ENCODE measurements around the gene ASAP3. TPM values are rescaled to one million over a fixed set of nuclear protein-coding genes. Genes with fewer than 3 reads are reported as not detected.

ASAP3 gene
- 10.8 TPM for polyA plus RNA-seq (2012; ENCODE audit: insufficient read depth, insufficient read length)

DNA sequence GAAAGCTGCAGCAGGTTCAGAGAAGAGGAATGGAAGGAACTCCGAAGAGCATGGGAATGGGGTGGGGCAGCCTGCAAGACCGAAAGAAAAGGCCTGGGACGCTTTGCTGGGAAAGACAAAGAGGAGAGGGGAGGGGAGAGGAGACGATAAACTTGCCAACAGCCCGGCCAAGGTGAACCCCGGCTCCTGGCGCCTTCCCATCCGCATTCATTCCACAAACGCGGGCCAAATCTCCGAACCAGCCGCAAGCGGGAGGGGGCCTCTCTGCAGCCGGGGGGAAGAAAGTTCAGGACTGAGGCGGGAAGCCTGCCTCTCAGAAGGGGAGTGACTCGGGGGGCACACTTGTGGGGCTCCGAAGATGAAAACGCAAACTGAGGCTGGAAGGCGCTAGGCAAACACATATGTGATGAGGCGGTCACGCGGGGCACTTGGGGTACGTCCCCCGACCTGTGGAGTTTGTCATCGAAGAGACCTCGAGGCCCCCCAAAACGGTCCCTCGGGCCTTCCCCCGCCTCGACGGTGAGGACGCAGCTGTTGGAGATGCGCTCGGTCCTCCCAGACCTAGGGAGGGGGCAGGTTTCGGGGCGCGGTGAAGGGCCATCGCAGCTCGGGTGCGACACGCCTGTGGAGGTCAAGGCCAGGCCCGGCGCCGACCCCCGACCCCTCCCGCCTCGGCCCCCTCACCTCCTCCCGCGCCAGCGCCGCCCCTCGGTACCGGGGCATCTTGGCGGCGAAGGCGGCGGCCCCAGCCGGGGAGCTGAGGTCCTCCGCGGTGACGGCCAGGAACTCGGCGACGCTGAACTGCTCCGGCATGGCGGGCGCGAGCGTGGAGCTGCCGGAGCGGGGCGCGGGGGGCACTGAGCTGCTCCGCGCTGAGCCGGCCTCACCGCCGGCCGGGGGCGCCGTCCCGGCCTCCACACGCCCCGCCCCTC lies at the start of gene ASAP3:
Gene ASAP3 (minus strand): TSS at position 859 of the 932 bp plus-strand sequence. CDS start 46 bp downstream, at position 813.
- DNase-seq (ENCODE audit: low read depth, low spot score), result peak; percentile 22
- H3K4me3 ChIP-seq (ENCODE audit: low read length), result peak within 1 kb of the TSS; percentile 54

DNA sequence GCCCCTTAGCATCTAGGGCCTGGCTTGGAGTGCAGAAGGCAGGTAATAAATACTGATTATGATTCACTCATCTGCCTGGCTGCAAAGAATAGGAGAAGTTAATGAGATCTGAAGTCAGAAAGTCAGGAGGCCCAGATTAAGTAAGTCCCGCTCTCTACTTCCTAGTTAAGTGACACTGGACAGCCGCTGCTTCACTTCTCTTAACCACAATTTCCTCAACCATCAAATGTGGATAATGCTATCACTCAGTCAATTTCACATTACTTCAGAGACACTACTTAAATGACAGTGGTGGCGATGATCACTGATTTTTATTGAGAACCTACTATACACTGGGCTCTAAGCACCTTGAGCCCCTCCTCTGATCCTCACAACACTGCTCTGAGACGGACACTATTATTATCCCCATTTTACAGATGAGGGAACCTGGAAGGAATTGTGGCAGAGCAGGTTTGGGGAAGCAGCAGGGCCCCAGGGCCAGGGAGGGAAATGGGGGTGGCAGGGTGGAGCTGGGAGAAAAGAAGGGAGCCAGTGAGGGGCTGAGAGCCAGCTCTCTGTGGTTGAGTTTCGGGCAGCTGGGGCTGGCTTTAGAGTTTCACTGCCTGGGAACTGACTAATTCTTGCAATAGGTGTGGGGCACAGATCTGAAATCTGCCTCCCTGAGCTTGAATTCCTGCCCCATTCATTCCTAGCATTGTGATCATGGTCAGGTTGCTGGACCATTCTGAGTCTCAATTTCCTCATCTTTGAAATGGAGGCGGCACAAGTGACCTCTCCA lies 49.5 kb upstream of the ASAP3 start:
- no peak for DNase-seq (ENCODE audit: low read depth, low spot score)
- H3K4me3 ChIP-seq (ENCODE audit: low read length), result no peak overlapping the region

DNA sequence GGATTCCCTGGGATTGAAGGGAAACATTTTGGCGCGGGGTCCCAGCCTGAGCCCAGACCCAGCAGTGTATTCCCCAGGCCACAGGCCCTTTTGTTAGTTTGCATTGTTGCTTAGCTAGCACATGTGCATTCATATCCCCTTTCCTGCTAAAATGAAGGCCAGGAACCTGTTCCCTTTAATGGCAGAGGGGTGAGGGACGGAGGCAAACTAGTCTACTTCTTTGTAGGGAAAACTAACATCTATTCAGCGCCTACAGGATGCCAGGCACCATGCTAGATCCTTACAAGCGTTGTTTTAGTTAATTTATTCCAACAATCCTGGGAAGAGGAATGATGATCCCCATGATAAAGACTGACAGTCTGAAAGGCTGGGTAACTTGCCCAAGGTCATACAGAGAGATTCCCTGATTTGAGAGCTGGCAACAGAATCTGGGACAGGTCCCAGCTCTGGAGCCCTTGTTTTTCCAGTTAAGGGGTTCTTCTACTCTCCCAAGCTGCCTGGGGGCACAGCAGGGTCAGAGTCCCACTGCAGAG lies 47.6 kb upstream of the ASAP3 start:
- H3K4me3 ChIP-seq (ENCODE audit: low read length), result peak overlapping the region; percentile 63
- no peak for DNase-seq (ENCODE audit: low read depth, low spot score)

DNA sequence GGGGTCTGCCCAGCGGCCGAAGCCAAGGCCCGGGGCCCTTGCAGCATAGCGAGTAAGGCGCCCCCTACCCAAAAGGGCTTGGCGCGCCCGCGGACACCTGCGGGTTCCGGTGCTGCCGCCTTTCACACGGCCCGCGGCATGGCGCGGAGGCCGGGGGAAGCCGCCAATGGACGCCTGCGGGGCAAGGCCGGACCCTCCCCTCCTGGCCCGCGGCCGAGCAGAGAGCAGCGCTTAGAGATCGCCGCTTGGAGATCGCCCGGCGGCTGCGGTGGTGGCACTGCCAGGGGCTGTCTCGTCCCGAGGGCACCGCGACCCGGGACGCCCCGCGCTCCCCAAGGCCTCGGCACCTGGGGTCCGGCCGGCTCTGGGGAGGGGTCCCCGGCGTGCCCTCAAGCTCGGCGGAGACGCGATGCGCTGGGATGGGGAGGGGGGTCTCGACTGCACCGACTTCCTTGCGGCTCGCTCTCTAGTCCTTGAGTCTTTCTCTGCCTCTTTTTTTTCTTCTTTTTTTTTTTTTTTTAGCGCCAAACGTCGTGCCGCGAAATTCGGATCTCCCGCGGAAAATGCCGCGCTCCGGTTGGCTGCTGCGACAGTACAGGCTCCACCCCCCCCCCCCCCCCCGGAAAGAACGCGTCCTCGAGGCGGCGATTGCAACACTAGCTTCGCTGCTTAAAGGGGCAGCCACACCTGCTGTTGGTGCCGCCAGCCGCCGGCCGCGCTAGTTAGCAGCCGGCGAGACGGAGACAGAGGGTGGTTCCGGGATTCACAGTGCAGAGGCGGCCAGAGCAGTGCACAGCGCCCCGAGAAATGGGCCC lies 47.0 kb upstream of the ASAP3 start, which contains the start of gene E2F2:
Gene E2F2 (minus strand): TSS at position 487 of the 815 bp plus-strand sequence. CDS start 440 bp downstream, at position 47.
- peak within 1 kb of the TSS; percentile 63 for H3K4me3 ChIP-seq (ENCODE audit: low read length)
- peak; percentile 91 for DNase-seq (ENCODE audit: low read depth, low spot score)

DNA sequence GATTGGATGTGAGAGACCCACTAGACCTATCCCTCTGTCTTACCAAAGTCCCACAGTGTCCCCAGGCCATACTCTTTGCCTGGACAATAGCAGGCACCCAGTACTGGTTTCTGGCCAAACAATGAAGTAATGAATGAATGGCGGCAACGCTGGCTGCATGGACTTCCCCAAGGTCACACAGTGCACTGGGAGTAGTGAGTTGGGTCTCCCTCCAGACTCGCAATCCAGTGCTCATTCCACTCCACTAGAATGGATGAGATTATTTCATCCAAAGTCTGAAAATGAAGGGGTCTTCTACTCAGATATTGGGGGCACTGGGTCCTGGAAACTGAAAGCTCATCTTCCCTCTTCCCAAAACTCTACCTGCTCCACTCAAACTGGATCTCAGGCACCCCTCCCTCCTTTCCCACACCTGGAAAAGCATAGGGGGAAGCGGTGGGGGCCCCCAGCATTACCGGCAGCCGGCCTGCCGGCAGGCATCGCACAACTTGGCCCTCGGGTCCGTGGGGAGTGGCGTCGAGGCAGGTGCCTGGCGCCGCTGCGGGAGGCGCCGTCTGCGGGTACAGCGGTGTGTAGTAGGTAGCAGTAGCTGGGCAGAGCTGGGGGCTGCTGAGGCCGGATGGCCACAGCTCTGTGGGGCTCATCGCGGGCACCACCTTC lies 46.2 kb upstream of the ASAP3 start:
- H3K4me3 ChIP-seq (ENCODE audit: low read length), result peak overlapping the region; percentile 63
- no peak for DNase-seq (ENCODE audit: low read depth, low spot score)

DNA sequence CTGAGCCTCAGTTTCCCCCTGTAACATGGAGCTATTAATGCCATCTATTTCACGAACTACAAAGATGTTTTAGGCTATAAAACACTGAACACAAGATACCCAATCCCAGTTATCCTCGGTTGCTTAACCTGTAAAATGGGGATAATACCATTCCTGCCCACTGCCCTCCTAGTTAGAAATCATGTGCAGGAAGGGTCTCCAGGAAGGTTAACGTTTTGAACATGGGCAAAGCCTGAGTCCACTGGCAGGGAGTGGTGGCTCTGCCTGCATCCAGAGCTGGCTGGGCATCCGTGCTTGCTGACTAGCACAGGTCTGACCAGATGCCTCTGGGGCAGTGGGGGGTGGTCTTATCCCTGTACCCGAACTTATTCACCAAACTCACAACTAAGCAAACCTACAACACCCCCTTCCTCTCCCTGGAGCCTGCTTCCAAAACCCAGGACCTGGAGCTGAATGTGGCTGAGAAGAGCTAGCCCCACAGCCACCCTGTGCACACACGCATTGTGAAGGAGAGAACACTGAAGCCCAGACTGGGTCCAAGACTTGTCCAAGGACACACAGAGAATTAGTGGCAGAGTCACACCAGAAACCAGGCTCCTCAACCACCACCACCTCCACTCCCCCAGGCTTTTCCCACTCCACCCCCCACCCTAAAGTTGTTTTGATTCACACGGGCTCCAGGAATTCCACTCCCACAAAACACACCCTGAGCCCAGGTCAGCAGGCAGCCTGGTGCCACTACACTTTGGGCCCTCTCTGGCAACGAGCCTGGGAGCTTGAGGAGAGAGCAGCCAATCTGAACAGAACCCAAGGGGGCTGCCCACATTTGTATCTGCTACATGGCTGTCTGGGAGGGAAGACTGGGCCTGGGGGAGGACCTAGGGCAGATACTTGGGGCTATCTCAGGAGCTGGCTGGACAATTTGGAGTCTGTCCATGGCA lies 45.4 kb upstream of the ASAP3 start:
- peak overlapping the region; percentile 63 for H3K4me3 ChIP-seq (ENCODE audit: low read length)
- DNase-seq (ENCODE audit: low read depth, low spot score), result no peak

DNA sequence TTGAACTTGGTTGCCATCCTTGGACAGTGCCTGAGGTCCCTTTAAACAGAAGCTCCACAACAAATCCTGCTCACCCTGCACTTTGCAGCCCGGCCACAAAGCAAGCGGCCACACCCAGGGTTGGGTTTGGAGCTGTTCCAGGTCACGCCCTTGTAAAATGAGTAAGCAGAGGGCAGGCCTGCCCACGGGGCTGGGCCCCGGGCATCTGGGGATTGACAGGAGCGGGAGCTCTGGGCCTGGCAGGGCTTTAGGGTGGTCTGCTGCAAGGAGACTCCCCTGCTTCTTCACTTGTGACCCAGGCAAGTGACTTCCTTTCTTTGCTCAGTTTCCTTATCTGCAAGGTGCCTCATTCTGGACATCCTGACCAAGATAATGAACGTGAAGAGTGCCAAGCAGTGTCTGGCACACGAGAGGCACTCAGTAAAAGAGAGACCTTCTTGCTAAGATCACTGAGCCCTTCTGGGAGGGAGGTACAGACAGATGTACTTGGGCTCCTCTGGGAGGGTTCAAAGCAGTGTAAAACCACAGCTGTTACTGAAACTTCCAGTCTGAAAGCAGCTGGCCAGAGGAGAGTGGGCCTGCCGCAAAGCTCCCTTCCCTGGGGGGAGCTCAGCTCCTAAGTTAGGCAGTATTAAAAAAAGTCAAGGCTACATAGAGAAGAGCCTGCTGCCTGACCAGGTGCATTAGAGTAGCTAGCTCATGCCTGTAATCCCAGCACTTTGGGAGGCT lies 44.4 kb upstream of the ASAP3 start:
- peak overlapping the region; percentile 63 for H3K4me3 ChIP-seq (ENCODE audit: low read length)
- peak; percentile 93 for DNase-seq (ENCODE audit: low read depth, low spot score)

DNA sequence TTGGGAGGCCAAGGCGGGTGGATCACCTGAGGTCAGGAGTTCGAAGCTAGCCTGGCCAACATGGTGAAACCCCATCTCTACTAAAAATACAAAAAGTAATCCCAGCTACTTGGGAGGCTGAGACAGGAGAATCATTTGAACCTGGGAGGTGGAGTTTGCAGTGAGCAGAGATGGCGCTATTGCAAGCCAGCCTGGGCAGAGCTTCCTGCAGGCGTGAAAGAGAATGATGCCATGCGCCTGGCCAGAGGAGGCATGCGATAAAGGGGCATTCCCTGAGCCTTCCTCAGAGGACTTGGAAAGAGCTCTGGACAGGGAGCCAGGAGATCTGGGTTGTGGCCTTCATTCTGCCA lies 43.9 kb upstream of the ASAP3 start:
- no peak overlapping the region for H3K4me3 ChIP-seq (ENCODE audit: low read length)
- no peak for DNase-seq (ENCODE audit: low read depth, low spot score)

DNA sequence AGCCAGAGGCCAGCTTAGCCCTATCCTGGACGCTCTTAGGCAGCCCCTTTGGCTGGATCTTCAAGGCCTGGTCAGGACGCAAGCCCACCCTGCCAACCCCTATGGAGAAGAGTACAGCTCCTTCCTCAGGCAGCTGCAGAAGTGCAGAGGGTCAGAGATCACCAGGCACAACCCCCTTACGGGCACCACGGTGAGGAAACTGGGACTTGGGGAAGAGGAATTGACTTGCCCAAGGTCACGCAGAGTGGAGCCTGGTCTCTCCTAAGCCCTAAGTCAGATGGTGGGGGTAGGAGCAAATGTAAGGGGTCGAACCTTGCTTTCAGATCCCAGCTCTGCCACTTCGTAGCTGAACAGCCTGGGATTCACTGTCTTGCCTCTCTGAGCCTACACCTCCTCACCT lies 43.4 kb upstream of the ASAP3 start:
- DNase-seq (ENCODE audit: low read depth, low spot score), result no peak
- H3K4me3 ChIP-seq (ENCODE audit: low read length), result no peak overlapping the region

DNA sequence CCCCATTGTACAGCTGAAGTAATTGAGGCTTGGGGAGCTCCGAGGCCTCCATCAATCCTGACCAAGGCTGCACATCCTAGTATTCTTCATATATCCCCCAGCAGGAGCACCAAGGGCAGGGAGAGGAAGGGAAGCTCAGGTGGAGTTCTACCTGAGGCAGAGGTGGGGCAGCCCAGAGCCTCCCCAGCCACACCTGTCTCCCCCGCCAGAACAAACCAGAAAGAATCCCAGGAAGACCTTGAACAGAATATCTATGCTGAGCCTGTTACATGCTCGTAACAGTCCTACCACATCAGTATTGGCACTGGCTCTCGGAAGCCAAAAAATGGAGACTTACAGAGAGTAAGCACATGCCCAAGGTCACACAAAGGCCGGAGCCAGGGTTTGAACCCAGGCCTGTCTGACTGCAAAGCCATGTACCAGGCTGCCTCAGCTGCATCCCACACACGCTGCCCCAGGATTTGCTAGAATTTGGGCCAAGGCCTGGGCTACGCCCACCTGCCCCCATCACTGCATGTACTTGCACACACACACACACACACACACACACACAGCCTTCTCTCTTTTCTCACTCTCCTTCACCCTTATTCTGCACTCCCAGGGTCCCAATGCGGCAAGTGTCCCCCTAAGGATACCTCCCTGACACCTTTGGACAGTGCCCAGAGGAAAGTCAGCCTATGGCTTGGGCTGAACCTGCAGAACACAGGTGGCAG lies 42.5 kb upstream of the ASAP3 start:
- no peak for DNase-seq (ENCODE audit: low read depth, low spot score)
- H3K4me3 ChIP-seq (ENCODE audit: low read length), result no peak overlapping the region

DNA sequence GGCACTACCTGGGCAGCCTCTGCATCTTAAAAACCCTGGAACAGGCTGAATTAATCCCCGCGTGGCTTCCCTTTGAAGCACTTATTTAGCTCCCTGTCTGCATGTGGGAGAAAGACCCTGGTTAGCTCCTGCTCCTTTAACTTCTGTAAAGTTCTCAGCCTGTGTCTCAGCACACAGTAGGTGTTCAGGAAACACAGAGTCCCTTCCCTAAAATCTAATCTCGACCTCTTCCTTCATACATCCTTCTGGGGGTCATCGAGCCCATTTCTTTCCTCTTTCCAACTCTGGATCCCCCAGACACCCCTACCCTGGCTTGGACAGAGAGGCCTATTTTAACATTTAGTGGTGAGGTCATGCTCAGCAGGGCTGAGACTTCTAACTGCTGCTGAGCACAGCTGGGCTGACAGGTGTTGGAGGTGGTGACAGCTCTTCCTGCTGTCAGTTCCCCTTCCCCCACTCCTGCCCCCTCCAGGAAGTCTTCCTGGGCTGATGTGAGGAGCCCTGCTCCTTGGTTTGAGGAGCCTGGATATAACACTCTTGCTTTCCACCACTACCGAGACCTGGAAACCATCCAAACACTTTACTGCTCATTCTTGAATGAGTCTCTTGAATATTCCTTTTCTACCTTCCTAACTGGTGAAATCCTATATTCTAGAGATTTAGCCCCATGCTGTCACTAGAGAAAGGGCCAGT lies 41.7 kb upstream of the ASAP3 start:
- peak; percentile 84 for DNase-seq (ENCODE audit: low read depth, low spot score)
- H3K4me3 ChIP-seq (ENCODE audit: low read length), result peak overlapping the region; percentile 30

DNA sequence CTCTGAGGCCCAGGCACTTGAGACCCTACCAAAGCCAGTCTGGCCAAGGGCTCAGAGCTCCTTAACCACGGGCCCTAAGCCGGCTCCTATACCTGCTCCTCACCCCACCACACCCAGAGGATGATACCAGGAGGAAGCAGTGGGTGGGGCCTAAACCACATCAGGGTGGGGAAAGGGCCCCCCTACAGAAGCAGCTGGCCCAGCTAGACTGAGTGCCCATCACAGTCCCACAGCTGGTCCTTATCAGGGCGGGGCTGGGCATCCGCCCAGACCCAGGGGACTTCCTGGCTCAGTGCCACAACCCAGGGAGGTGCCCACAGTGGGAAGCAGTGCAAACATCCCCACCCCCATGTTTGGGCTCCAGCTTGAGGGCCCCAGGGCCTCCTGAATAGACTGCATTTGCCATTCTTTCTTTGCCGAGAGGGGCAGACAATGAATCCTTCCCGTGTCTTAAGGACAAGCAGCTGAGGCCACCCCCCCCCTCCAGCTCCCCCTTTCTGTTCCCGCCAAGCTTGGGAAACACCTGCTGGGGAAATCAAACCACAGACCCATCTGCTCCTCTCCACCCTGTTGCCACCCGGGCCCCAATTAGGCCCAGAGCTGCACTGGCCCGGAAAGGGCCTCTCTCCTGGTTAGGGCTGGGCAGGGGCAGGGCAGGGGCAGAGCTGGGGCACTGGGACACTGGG lies 40.9 kb upstream of the ASAP3 start:
- peak overlapping the region; percentile 30 for H3K4me3 ChIP-seq (ENCODE audit: low read length)
- DNase-seq (ENCODE audit: low read depth, low spot score), result peak; percentile 86

DNA sequence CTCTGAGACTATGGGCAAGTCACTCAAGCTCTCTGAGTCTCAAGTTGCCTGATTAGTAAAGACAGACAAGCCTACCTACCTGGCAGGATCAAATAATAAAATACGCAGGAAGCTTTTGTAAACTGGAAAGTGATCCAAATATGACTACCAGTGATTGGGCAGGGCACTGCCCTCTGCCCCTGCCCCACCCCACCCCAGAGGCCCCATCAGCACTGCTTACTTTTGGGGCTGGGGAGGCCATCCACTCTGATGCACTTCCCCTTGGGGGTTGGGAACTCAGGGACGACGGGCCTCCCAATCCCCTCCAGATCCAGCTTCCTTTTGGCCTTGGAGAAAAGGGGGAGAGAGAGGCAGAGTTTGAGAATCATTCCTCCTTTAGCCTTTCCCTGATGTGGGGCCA lies 40.2 kb upstream of the ASAP3 start:
- DNase-seq (ENCODE audit: low read depth, low spot score), result no peak
- no peak overlapping the region for H3K4me3 ChIP-seq (ENCODE audit: low read length)

DNA sequence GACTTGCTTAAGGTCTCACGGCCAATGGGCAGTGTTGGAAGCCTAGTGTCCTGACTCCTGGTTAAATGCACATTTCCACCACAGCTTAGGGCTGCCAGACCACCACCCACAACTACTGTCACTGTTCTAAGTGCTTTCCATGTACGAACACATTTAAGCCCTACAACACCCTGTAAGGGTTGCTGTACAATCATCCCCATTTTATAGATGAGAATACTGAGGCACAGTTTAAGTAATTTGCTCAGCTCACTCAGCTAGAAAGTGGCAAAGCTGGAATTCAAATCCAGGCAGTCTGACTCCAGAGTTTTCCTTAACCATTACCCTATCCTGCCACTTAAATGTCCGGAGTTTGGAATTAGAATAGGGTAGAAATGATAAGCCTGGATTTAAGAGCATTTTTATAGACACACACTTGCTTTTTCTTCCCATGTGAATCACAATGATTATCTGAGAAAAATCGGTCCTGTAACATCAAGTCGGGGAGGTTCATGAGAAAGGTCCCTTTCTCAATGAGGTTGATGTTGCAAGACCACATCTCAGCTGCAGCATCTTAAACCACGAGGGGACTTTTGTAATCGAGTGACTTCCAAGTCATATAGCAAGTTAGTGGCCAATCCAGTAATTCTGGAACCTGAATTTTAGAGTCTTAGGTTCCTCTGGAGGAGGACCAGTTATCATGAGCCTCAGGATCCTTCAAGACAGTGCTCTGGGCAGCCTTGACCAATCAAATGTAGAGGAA lies 38.4 kb upstream of the ASAP3 start:
- H3K4me3 ChIP-seq (ENCODE audit: low read length), result no peak overlapping the region
- DNase-seq (ENCODE audit: low read depth, low spot score), result no peak

Measured in Jurkat, Clone E6-1 (cell line).